ENCODE measurements around the gene PCDHB14.
"Not testable (repeated sequence)": the region's sequence is repeated elsewhere in the genome, so short reads cannot be mapped to it uniquely, and the experiment has no call there.

PCDHB14 gene

GRCh38 chr5:141210849-141211248 lies 12.3 kb upstream of the PCDHB14 start:
- DNase-seq: not testable (repeated sequence)

GRCh38 chr5:141213656-141214339 lies 9.3 kb upstream of the PCDHB14 start, which contains the start of gene PCDHB13:
Gene PCDHB13, plus strand, starts transcription at chr5:141213919. Its CDS starts 205 bp downstream, at chr5:141214124.
- DNase-seq: not testable (repeated sequence)

- not testable (repeated sequence) for DNase-seq
Measured at GRCh38 chr5:141214583-141214982, 8.6 kb upstream of the PCDHB14 start.

DNA sequence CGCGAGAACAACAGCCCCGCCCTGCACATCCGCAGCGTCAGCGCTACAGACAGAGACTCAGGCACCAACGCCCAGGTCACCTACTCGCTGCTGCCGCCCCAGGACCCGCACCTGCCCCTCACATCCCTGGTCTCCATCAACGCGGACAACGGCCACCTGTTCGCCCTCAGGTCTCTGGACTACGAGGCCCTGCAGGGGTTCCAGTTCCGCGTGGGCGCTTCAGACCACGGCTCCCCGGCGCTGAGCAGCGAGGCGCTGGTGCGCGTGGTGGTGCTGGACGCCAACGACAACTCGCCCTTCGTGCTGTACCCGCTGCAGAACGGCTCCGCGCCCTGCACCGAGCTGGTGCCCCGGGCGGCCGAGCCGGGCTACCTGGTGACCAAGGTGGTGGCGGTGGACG lies 7.6 kb upstream of the PCDHB14 start:
- DNase-seq: not testable (repeated sequence)

GRCh38 chr5:141216035-141216434 lies 7.1 kb upstream of the PCDHB14 start:
- not testable (repeated sequence) for DNase-seq

- DNase-seq: not testable (repeated sequence)
Measured at GRCh38 chr5:141224844-141225243, 1.7 kb downstream of the PCDHB14 start.

- DNase-seq: not testable (repeated sequence)
Measured at GRCh38 chr5:141225421-141225820, 2.3 kb downstream of the PCDHB14 start.

DNA sequence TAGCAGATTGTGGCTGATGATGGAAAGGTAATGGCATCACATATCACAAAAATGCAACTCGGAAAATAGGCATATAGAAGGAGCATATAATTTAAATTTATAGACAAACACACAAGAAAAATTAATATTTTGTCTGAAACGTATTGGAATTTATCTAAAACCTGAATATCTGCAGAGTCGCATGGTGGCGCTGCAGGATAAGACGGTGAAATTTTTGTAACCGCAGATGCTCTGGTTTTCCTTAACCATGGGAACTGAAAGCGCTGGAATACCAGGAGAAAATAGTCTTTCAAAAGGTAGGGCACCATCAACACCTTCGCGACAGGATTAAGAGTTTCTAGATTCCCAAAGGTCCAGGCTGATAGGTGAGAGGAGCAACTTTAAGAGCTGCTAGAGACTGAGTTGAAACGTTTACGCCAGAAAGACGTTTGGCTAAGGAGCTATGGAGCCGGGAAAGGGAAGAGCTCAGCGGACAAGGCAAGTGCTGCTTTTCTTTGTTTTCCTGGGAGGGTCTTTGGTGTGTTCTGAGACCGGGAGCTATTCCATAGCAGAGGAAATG lies 11.0 kb downstream of the PCDHB14 start:
- DNase-seq: no peak

- not testable (repeated sequence) for DNase-seq
Measured at GRCh38 chr5:141235922-141236321, 12.8 kb downstream of the PCDHB14 start.

GRCh38 chr5:141236516-141237313 lies 13.6 kb downstream of the PCDHB14 start:
- DNase-seq: no peak

GRCh38 chr5:141241496-141241895 lies 18.4 kb downstream of the PCDHB14 start:
- no peak for DNase-seq

- peak in 1 of 2 donors; percentile 1 for DNase-seq
Measured at GRCh38 chr5:141245250-141245717, 22.1 kb downstream of the PCDHB14 start, which contains the start of gene PCDHB15. Gene PCDHB15, plus strand, starts transcription at chr5:141245395. Its CDS starts 184 bp downstream, at chr5:141245579.

GRCh38 chr5:141246971-141247370 lies 23.8 kb downstream of the PCDHB14 start:
- DNase-seq: not testable (repeated sequence)

DNA sequence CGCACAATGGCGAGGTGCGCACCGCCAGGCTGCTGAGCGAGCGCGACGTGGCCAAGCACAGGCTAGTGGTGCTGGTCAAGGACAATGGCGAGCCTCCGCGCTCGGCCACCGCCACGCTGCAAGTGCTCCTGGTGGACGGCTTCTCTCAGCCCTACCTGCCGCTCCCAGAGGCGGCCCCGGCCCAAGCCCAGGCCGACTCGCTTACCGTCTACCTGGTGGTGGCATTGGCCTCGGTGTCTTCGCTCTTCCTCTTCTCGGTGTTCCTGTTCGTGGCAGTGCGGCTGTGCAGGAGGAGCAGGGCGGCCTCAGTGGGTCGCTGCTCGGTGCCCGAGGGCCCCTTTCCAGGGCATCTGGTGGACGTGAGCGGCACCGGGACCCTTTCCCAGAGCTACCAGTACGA lies 24.3 kb downstream of the PCDHB14 start:
- not testable (repeated sequence) for DNase-seq

DNA sequence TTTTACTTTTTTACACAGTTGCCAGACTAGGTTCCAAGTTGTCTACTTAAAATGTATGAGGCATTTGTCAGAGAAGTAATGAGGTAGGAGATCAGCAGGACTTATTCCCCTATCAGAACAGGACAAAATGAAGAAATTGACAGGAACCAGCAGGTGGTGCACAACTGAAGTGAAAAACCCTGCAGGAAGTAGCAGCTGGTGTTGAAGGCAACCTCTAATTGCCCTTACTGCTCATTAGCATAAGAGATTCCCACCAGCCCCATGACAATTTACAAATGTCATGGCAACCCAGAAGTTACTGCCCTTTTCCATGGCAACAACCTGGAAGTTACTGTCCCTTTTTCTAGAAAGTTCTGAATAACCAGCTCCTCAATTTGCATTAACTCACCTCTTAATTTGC lies 27.4 kb downstream of the PCDHB14 start:
- DNase-seq: no peak

DNA sequence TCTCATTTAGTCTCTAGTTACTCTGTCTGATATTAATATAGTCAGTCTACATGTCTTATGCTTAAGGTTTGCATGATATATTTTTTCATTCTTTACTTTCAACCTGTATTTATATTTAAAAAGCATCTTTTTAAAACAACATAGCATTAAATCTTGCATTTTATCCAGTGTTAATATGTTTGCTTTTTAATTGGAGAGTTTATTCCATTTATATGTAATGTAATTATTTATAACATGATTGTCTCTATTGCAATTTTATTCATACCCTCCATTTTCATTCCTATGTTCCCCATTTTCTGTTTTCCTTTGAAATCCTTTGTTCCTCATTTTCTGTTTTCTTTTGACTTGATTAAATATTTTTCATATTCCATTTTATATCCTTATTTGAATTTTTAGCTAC lies 35.3 kb downstream of the PCDHB14 start:
- DNase-seq: no peak

DNA sequence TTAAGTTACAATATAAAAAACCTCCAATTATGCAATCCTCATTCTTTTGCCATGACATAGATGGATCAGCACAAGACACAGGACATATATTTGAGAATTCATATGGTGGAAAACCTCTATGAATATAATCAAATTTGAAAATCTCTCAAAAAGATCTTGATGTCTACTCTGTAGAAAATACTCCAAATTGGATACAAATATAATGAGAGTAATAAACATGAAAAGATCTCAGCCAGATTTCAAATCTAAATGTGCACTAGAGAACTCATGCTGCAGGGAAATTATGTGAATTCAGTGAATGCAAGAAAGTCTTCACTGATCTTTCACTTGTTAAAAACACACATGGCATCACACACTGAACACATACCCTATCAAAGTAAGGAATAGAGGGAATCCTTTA lies 35.8 kb downstream of the PCDHB14 start:
- DNase-seq: no peak

GRCh38 chr5:141260458-141261237 lies 37.5 kb downstream of the PCDHB14 start:
- DNase-seq: peak in 1 of 2 donors; percentile 3

- no peak for DNase-seq
Measured at GRCh38 chr5:141261238-141261546, 38.0 kb downstream of the PCDHB14 start.

DNA sequence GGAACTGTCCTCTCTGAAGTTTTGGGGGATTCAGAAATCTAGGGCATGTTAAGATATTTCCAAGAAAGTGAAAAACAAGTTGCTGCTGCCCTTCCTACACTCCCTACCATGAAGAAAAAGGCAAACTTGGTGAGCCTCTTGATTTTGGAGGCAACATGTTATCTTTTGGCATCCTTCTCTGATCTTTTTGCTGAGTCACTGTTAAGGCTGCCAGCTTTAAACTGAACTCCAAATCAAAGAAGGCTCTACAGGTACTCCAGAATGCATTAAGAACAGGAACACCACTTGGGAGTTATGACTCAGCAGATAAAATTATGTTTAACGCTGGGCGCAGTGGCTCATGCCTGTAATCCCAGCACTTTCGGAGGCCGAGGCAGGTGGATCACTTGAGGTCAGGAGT lies 46.1 kb downstream of the PCDHB14 start:
- DNase-seq: no peak

DNA sequence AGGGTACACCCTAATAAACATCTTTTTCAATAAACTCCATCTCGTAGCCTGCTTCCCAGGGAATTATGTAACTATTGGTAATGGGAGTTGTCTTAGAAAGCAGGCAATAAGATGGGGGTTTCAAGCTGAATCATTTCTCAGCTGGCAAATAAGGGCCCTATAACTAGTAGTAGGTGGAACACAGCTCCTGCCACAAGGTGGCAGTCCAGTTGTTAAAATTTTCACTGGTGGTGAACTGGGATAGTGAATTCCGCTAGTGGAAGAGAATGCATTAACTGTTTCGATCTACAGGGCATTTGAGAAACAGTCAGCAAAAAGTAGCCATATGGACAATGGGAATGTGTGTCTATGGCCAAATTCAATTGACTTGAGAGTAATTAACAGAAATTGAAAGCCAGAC lies 49.8 kb downstream of the PCDHB14 start:
- no peak for DNase-seq

All from inflammatory macrophage treated with lipopolysaccharide for 1 hour (primary cell).